VCaP (cell line): ENCODE measurements around the gene CHURC1.

Source experiments
- H3K27ac ChIP-seq: fragments of 450-650 bp; 2 replicates; pipeline ENCODE4 v1.5.1; 2017
- TF ChIP-seq, protein P1 (sequence below): fragments of 450-650 bp; conservative IDR thresholded peaks from 2 replicates; pipeline ENCODE4 v1.5.1; 2017; ENCODE audit warnings: mild to moderate bottlenecking, moderate library complexity

Gene CHURC1

DNA sequence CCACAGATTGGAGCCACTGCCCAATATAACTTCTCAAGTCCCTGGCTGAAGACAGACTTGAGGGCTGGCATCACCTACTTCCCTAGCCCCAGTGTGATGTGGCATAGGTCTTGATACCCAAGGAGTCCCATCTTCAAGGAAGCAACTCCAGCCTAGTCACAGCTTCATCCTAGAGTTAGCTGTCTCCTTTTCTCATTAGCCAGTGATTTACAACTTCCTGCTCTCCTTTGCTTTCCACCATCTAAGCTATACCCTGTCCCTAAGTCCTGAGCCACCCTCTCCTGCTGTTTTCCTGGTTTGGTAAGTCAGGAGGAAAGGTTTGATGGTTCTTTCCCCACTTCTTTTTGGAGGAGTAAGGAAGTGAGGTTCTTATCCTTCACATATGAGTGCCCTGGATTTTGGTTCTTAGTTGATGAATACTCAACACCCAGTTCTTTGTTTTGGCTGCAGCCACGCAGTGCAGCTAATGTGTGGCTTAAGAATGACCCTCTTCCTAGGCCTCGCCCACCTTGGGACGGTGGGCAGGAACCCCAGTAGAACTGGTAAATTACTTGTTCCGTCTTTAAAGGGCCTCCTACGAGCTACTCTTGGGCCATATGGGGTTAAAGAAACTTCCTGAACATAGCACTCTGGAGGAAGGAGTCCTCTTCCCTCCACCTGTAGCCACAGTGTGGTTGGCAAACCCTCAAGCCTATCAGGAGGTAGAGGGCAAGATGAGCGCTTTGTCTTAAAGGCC lies 32.2 kb downstream of the CHURC1 start:
- H3K27ac ChIP-seq = no peak overlapping the region
- TF ChIP-seq, protein P1, sequence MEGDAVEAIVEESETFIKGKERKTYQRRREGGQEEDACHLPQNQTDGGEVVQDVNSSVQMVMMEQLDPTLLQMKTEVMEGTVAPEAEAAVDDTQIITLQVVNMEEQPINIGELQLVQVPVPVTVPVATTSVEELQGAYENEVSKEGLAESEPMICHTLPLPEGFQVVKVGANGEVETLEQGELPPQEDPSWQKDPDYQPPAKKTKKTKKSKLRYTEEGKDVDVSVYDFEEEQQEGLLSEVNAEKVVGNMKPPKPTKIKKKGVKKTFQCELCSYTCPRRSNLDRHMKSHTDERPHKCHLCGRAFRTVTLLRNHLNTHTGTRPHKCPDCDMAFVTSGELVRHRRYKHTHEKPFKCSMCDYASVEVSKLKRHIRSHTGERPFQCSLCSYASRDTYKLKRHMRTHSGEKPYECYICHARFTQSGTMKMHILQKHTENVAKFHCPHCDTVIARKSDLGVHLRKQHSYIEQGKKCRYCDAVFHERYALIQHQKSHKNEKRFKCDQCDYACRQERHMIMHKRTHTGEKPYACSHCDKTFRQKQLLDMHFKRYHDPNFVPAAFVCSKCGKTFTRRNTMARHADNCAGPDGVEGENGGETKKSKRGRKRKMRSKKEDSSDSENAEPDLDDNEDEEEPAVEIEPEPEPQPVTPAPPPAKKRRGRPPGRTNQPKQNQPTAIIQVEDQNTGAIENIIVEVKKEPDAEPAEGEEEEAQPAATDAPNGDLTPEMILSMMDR = no peak

DNA sequence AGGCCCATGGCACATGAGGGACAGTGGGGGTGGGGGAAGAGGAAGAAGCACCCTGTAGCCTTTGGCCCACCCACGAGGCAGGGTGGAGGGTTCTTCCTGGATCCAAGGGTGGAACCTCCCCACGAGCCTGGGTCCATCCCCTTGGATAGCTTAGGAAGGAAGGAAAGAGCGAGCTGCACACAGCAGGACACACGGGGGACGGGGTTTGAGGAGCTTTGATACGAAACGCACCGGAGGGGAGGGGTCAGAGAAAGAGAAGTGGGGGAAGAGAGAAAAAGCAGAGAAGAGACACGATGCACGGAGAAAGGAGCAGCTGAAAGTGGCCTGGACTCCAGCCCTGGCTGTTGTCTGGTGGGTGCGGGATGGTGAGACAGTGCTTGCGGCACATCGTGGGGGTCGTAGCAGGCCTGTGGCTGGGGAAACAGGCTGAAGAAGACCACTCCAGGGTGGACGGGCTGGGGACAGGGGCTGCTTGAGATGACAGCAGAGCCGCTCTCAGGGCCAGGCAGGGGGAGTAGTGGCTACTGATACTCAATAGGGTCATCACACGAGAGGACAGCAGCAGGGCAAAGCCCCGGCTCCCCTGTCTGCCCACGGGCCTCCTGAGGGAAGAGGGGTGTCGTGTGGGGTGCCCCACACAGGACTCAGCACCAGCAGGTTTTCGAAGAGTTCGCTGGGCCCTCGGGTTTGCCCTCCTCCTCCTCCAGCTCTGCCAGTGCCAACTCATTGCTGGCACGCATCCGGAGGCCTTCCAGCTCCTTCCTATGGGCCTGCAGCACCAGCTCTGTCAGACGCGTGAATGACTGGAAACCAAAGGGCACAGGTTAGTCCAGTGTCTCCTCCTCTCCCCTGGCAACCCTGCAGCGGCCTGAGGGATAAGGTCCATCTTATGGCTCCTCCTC lies 33.7 kb downstream of the CHURC1 start:
- TF ChIP-seq, protein P1 = no peak
- no peak overlapping the region for H3K27ac ChIP-seq

DNA sequence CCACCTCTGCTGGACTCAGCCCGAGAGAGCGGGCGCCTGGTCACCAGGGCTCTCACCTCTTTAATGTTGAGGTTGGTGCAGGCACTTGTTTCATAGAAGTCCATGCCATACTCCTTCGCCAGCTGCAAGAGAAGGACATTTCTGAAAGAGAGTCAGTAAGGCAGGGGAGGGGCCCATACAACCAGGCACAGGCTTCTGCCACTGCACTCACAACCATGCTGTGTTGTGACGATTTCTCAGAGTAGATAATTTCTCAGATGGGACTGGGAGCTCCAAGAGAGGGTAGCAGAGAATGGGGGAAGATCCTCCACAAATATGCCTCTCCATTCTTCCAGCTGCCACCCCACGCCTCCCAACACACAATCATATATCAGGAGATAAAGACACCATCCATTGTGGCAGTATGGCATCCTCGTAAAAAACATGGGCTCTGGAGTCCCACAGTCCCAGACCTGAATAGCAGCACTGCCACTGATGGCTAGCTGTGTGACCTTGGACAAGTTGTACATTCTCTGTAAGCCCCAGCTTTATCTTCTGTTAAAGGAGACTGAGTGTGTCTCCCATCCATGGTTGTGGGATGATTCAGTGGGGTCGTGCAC lies 34.5 kb downstream of the CHURC1 start:
- TF ChIP-seq, protein P1 = no peak
- H3K27ac ChIP-seq = no peak overlapping the region

DNA sequence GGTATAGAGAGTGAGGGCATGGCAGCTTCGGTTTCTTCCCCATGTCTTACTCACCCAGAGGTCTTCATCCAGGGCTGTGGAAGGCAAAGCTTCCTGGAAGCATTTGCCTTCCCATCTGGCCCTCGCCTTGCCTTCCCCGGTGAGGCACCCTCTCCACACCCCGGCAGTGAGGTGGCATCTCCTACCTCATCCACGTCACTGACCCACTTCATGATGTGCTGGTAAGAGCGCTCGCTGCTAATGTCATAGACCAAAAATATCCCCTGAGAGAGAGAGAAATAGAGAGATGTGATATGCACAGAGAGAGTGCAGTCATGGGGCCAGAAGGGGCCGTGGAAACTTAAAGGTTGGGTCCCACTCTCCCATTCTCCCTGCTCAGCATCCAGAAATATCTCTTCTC lies 36.6 kb downstream of the CHURC1 start:
- TF ChIP-seq, protein P1 = no peak
- no peak overlapping the region for H3K27ac ChIP-seq

DNA sequence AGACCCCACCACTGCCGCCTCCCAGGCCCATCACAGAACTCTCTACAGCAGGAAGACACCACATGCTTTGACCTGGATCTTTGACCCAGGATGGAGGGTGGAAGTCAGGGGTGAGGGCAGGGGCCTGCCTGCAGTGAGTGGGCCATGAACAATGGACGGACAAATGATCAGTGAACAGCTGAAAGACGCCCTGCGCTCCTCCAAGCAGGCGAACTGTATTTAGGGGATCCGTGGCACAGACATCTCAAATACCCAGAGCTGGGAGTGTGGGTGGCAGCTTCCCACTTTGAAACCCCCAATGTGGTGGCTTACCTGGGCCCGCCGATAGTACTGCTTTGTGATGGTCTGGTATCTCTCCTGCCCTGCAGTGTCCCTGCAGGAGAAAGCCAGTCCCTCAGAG lies 37.0 kb downstream of the CHURC1 start:
- TF ChIP-seq, protein P1 = no peak
- H3K27ac ChIP-seq = no peak overlapping the region

DNA sequence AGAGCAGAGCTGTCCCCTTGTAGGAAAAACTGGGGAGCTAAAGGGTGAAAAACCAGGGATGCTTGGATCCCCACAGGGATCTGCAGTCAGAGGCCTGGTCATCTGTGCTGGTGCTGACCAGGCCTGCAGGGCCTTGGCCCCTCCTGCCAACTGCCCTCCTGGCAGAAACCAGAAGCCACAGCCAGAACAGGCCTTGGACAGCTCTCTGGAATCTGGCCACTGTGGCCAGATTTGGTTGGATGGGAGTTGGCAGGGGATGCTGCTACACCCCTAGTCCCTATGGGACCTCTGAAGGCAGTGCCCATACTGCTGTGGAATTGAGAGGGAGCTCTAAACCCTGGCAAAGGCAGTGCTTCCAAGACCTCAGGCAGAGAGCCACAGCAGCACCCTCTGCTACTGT lies 37.5 kb downstream of the CHURC1 start:
- TF ChIP-seq, protein P1 = no peak
- H3K27ac ChIP-seq = no peak overlapping the region
